Gastroesophageal sphincter (tissue), 3 donors: ENCODE data around the gene ANO10.

Source experiments
- EP300 ChIP-seq: sonication (generic); formaldehyde crosslinking; IDR thresholded peaks from one replicate; pipeline ENCODE4 v1.6.1; 2017; ENCODE audit warnings: antibody characterized with exemption, mild to moderate bottlenecking
- POLR2A ChIP-seq, 2 donors: fragments of 450-650 bp; IDR thresholded peaks; one replicate each; pipeline ENCODE4 v1.6.1; 2017; ENCODE audit warnings: antibody characterized with exemption in 2 of 2, mild to moderate bottlenecking in 2 of 2, moderate library complexity in 1 of 2
- POLR2AphosphoS5 ChIP-seq: sonication (generic); formaldehyde crosslinking; IDR thresholded peaks from one replicate; pipeline ENCODE4 v1.6.1; 2017; ENCODE audit warnings: antibody characterized with exemption
- TF ChIP-seq, protein P1 (sequence below), 4 experiments: fragments of 200-600 bp in 2 of 4; fragments of 450-650 bp in 2 of 4; sonication (generic) in 1 of 4; IDR thresholded peaks; one replicate each; pipeline ENCODE4 v1.5.1; 2017 to 2019; ENCODE audit warnings: antibody characterized with exemption in 4 of 4, mild to moderate bottlenecking in 2 of 4, moderate library complexity in 2 of 4

- TF ChIP-seq, protein P1, sequence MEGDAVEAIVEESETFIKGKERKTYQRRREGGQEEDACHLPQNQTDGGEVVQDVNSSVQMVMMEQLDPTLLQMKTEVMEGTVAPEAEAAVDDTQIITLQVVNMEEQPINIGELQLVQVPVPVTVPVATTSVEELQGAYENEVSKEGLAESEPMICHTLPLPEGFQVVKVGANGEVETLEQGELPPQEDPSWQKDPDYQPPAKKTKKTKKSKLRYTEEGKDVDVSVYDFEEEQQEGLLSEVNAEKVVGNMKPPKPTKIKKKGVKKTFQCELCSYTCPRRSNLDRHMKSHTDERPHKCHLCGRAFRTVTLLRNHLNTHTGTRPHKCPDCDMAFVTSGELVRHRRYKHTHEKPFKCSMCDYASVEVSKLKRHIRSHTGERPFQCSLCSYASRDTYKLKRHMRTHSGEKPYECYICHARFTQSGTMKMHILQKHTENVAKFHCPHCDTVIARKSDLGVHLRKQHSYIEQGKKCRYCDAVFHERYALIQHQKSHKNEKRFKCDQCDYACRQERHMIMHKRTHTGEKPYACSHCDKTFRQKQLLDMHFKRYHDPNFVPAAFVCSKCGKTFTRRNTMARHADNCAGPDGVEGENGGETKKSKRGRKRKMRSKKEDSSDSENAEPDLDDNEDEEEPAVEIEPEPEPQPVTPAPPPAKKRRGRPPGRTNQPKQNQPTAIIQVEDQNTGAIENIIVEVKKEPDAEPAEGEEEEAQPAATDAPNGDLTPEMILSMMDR (IDR thresholded peaks at IDR 0.05): no peak
- TF ChIP-seq POLR2A (IDR thresholded peaks at IDR 0.05) (no peak), EP300 (no peak), POLR2AphosphoS5 (no peak)
Observed at GRCh38 chr3:43613976-43614375, 7.8 kb downstream of the ANO10 start.
